Colonic mucosa (tissue), 4 donors: ENCODE measurements around the gene GALNT1. TPM values are rescaled to one million over a fixed set of nuclear protein-coding genes. Genes with fewer than 3 reads are reported as not detected.

ENCODE experiments used
- DNase-seq: peaks from one replicate; pipeline ENCODE4 v3.0.0-alpha.2; 2020
- H3K27ac ChIP-seq: fragments of 200-600 bp; one replicate; pipeline ENCODE4 v1.8.0; 2021
- H3K27me3 ChIP-seq: fragments of 200-600 bp; one replicate; pipeline ENCODE4 v1.8.0; 2021
- H3K36me3 ChIP-seq: fragments of 200-600 bp; one replicate; pipeline ENCODE4 v1.8.0; 2021
- H3K4me1 ChIP-seq: fragments of 200-600 bp; one replicate; pipeline ENCODE4 v1.8.0; 2021; ENCODE audit warnings: mild to moderate bottlenecking
- H3K4me3 ChIP-seq: fragments of 200-600 bp; one replicate; pipeline ENCODE4 v1.8.0; 2021
- H3K9ac ChIP-seq, 2 donors: one replicate each; pipeline ENCODE4 v1.7.0; 2013; ENCODE audit warnings: control low read depth in 2 of 2, low read depth in 2 of 2, low read length in 2 of 2
- H3K9me3 ChIP-seq: fragments of 200-600 bp; one replicate; pipeline ENCODE4 v1.8.0; 2021
- CTCF ChIP-seq: fragments of 200-600 bp; IDR thresholded peaks from one replicate; pipeline ENCODE4 v1.8.0; 2022; ENCODE audit warnings: antibody characterized with exemption, mild to moderate bottlenecking
- intact Hi-C: fragments of 100-400 bp; cut with DNase I; formaldehyde crosslinking; loops from one replicate; pipeline ENCODE4 v1.14.1; 2022
- total RNA-seq, 2 donors: library from RNA; stranded (reverse); fragmentation: NEBNext Ultra II Directional in 1 of 2; extraction: Animal tissue kit (Norgen Biotek cat#: 25700) in 1 of 2; gene quantifications; one replicate each; pipeline ENCODE4 v1.2.1, GENCODE V29; 2021
- donor health status: healthy.
- donor health status: DM: no; HTN: no; CAD: no.
- donor health status: DM: no; HTN: no; CAD: no.

Gene GALNT1
- total RNA-seq, 2 donors from 2014 or later, result 108 to 140 TPM

GRCh38 chr18:35714539-35714938, 133.0 kb downstream of the GALNT1 start:
- H3K36me3 ChIP-seq, result no peaks in the 10 kb centered on the region
- H3K9ac ChIP-seq, result no peak overlapping the region
- H3K27me3 ChIP-seq, result no peaks in the 10 kb centered on the region
- intact Hi-C loops, result no loop called here
- no peaks in the 10 kb centered on the region for H3K4me1 ChIP-seq
- DNase-seq, result no peak
- TF ChIP-seq CTCF, result no peak
- no peak overlapping the region for H3K4me3 ChIP-seq
- H3K9me3 ChIP-seq, result no peaks in the 10 kb centered on the region
- no peak overlapping the region for H3K27ac ChIP-seq

- TF ChIP-seq CTCF, result no peak
- no peak for DNase-seq
- intact Hi-C loops, result no loop called here
Observed at GRCh38 chr18:35715139-35715538, 133.6 kb downstream of the GALNT1 start.

GRCh38 chr18:35716169-35716831, 134.8 kb downstream of the GALNT1 start:
- Histone ChIP-seq H3K27me3 (no peaks in the 10 kb centered on the region), H3K9me3 (no peaks in the 10 kb centered on the region), H3K9ac (no peak overlapping the region), H3K4me1 (no peaks in the 10 kb centered on the region), H3K36me3 (no peaks in the 10 kb centered on the region), H3K4me3 (no peak overlapping the region), H3K27ac (no peak overlapping the region)
- DNase-seq, result no peak
- intact Hi-C loops, result no loop called here
- no peak for TF ChIP-seq CTCF

More at GRCh38 chr18:35715139-35715538, 133.6 kb downstream of the GALNT1 start:
- H3K27ac ChIP-seq, result no peak overlapping the region
- H3K4me3 ChIP-seq, result no peak overlapping the region
- H3K4me1 ChIP-seq, result no peaks in the 10 kb centered on the region
- no peak overlapping the region for H3K9ac ChIP-seq
- no peaks in the 10 kb centered on the region for H3K36me3 ChIP-seq
- H3K9me3 ChIP-seq, result no peaks in the 10 kb centered on the region
- H3K27me3 ChIP-seq, result no peaks in the 10 kb centered on the region

GRCh38 chr18:35717182-35717581, 135.6 kb downstream of the GALNT1 start:
- no peak overlapping the region for H3K4me3 ChIP-seq
- H3K9me3 ChIP-seq, result no peaks in the 10 kb centered on the region
- no peaks in the 10 kb centered on the region for H3K36me3 ChIP-seq
- no peak overlapping the region for H3K27ac ChIP-seq
- DNase-seq, result no peak
- no peak for TF ChIP-seq CTCF
- intact Hi-C loops, result no loop called here
- H3K27me3 ChIP-seq, result no peaks in the 10 kb centered on the region
- H3K9ac ChIP-seq, result no peak overlapping the region
- H3K4me1 ChIP-seq, result no peaks in the 10 kb centered on the region

GRCh38 chr18:35721431-35722081, 140.0 kb downstream of the GALNT1 start:
- DNase-seq, result no peak
- Histone ChIP-seq H3K4me1 (no peaks in the 10 kb centered on the region), H3K4me3 (no peak overlapping the region), H3K27me3 (no peaks in the 10 kb centered on the region), H3K27ac (no peak overlapping the region), H3K9me3 (no peaks in the 10 kb centered on the region), H3K36me3 (no peaks in the 10 kb centered on the region), H3K9ac (no peak overlapping the region)
- no peak for TF ChIP-seq CTCF
- intact Hi-C loops, result no loop called here
